GM13976 (cell line): ENCODE measurements around the gene SNX14.

Experiments used
- DNase-seq: peaks from one replicate; pipeline ENCODE4 v3.0.0; 2012; ENCODE audit warnings: low spot score
- CTCF ChIP-seq: IDR thresholded peaks from 2 replicates; pipeline ENCODE4 v1.5.1; 2012; ENCODE audit warnings: borderline replicate concordance, mild to moderate bottlenecking; ENCODE audit not compliant: insufficient read depth; ENCODE audit errors: extremely low read depth, missing control alignments, control extremely low read depth
- in situ Hi-C: fragments of 300-500 bp; cut with MboI; formaldehyde crosslinking; loops from one replicate; pipeline ENCODE4 v1.12.0; 2022; ENCODE audit warnings: low sequenced_read_pairs, mixed read lengths, inconsistent platforms; ENCODE audit not compliant: unreplicated experiment

The SNX14 gene

GRCh38 chr6:85465762-85466161 lies 127.9 kb downstream of the SNX14 start:
- no peak for DNase-seq
- in situ Hi-C loops, result no loop called here
- no peak for TF ChIP-seq CTCF

- in situ Hi-C loops, result no loop called here
- DNase-seq, result no peak
- no peak for TF ChIP-seq CTCF
These were observed 128.9 kb downstream of the SNX14 start for GRCh38 chr6:85464722-85465150.

GRCh38 chr6:85464260-85464644 lies 129.4 kb downstream of the SNX14 start:
- no peak for DNase-seq
- no peak for TF ChIP-seq CTCF
- in situ Hi-C loops, result no loop called here

DNA sequence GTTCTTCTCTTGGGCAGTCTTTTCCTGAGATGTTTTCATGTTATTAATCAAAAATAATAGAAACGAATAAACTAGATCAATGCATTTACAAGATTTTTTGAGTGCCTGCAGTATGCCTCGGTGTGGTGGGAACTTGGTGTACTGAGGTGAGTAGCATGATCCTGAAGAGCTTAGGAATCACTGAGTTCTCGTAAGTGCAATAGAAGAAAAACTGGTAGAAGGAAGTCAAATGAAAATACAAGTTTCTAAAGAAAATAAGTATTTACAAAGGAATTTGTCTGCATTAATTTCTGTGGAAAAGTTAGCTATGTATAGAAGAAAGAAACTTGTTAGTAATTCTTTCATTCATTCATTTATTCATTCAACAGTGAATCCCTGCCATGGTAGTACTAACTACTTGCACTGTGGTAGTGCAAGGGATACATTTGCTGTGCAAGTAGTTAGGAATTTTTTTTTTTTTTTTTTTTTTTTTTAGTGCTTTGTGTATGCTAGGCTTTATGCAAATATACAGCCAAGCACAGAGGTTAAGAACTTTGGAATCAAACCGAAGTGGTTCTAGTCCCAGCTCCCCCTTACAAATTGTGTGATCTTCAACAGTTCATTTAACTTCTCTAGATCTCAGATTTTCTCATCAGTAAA lies 129.9 kb downstream of the SNX14 start:
- DNase-seq, result no peak
- TF ChIP-seq CTCF, result no peak
- in situ Hi-C loops, result no loop called here

DNA sequence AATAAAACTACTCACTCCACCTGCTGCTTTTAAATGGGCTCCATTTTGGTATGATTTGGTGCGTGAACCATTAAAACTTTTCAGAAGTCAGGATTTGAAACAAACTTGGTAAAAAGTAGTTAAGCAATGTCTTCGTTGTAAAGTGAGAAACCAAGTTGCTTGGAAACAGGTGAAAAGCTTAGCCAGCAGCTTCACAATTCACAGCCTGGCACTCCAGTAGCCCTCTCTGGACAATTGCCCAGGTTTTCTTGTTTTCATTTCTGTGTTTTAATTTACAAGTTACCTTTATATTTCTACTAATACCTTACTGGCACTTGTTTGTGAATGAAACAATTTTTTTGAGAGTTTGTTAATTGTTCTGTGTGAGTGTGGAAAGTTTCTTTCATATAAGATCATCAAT lies 131.0 kb downstream of the SNX14 start:
- in situ Hi-C loops, result no loop called here
- no peak for TF ChIP-seq CTCF
- no peak for DNase-seq

DNA sequence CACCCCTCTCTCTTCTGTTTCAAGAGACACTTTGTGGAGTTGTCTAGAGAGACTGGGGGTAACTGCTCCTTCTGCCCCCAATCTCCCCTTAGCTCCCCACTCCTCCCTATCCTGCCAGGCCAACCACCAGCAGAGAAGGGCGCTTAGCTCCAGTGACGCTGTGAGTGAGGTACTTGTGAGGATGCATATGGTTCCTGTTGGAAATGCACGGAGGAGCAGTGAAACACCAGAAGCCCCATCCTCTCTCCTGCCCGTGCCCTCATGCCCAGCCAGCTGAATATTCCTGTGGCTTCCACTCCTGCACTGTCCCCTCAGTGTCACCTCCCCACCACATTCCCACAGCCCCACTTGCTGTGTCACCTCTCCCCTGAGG lies 131.9 kb downstream of the SNX14 start:
- TF ChIP-seq CTCF, result no peak
- no peak for DNase-seq
- in situ Hi-C loops, result no loop called here

DNA sequence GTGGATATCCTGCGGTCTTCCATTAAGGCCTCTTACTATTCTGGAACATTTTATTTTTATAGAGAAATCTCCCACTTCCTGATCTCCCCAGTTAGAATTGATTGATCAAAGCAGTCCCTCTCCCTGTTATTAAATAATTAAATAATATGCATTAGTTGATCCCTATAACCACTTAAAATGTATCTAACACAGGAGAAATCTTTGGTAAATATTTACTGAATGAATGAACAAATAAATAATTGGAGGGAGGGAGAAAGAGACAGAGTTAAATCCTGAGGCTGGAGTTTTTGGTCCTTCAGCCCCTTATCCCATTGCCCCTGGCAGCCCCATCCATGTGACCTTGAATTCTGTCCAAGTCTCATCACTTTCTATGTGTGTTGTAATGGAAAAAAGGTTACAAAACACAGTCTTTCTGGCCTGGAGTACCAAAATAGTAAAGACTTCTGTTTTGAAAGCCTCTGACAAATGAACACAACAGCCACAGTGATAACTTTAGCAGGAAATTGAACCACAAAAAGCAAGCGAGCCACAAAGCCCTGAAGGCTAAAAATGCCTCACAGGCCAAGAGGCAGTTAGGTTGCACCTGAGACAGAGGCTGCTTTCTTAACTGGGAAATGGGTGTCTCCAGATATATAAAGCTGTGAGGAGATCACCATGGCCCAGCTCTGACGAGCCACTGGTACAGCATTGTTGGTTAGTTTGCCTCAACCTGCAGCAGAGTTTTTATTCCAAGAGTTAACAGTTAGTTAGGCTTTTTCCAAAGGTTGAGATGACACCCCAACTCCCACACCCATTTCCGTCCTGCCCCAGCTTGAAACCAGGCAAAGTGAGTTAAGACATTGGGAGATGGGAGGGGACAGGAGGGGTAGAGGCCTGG lies 132.5 kb downstream of the SNX14 start:
- in situ Hi-C loops, result no loop called here
- TF ChIP-seq CTCF, result no peak
- DNase-seq, result peak; percentile 46
